Activated gamma-delta T cell treated with anti-CD3 and anti-CD28 coated beads, Interleukin-2, amount 50 U/mL, for 16 hours (primary cell): Measurements from ENCODE around the gene NECTIN4.
"Not testable (repeated sequence)": the region's sequence is repeated elsewhere in the genome, so short reads cannot be mapped to it uniquely, and the experiment has no call there.

ENCODE experiments used
- DNase-seq: peaks from one replicate; pipeline ENCODE4 v3.0.0-alpha.2; 2020; ENCODE audit warnings: low read depth

NECTIN4 gene

GRCh38 chr1:161089251-161089924 is at the start of gene NECTIN4:
Gene NECTIN4 (minus strand): TSS chr1:161089558. CDS start chr1:161089296, 262 bp downstream.
- no peak for DNase-seq

- DNase-seq = no peak
Observed at GRCh38 chr1:161138431-161138830, 49.1 kb upstream of the NECTIN4 start.

- DNase-seq = no peak
Observed at GRCh38 chr1:161137881-161138280, 48.5 kb upstream of the NECTIN4 start.

GRCh38 chr1:161133220-161133740 is 43.9 kb upstream of the NECTIN4 start:
- no peak for DNase-seq

- peak; percentile 82 for DNase-seq
Observed at GRCh38 chr1:161132410-161133219, 43.3 kb upstream of the NECTIN4 start, which contains the start of gene DEDD. Gene DEDD (minus strand): TSS chr1:161132667. CDS start chr1:161124462, 8,205 bp downstream.

GRCh38 chr1:161131523-161132409 is 42.4 kb upstream of the NECTIN4 start:
- DNase-seq = no peak

GRCh38 chr1:161130266-161130665 is 40.9 kb upstream of the NECTIN4 start:
- DNase-seq = no peak

- no peak for DNase-seq
Observed at GRCh38 chr1:161128591-161129420, 39.4 kb upstream of the NECTIN4 start.

GRCh38 chr1:161127649-161128048 is 38.3 kb upstream of the NECTIN4 start:
- no peak for DNase-seq

- DNase-seq = no peak
Observed at GRCh38 chr1:161122967-161123366, 33.6 kb upstream of the NECTIN4 start.

- DNase-seq = no peak
Observed at GRCh38 chr1:161121834-161122233, 32.5 kb upstream of the NECTIN4 start.

- no peak for DNase-seq
Observed at GRCh38 chr1:161121042-161121650, 31.8 kb upstream of the NECTIN4 start.

GRCh38 chr1:161119092-161119903 is 29.9 kb upstream of the NECTIN4 start:
- DNase-seq = peak; percentile 39

GRCh38 chr1:161117759-161118581 is 28.6 kb upstream of the NECTIN4 start, which contains the start of the genes NIT1 and PFDN2:
Gene NIT1 (plus strand): TSS chr1:161118105. CDS start chr1:161118177, 72 bp downstream.
Gene PFDN2 (minus strand): TSS chr1:161118037. CDS start chr1:161118026, 11 bp downstream.
- DNase-seq = peak; percentile 73

- not testable (repeated sequence) for DNase-seq
Observed at GRCh38 chr1:161115961-161116360, 26.6 kb upstream of the NECTIN4 start.

- no peak for DNase-seq
Observed at GRCh38 chr1:161115132-161115711, 25.9 kb upstream of the NECTIN4 start.

GRCh38 chr1:161114556-161114955 is 25.2 kb upstream of the NECTIN4 start:
- DNase-seq = no peak

- no peak for DNase-seq
Observed at GRCh38 chr1:161113915-161114314, 24.6 kb upstream of the NECTIN4 start.
